Mesendoderm (in vitro differentiated cells): ENCODE measurements around the gene SAMSN1.

Experiments used
- DNase-seq: peaks from one replicate; pipeline ENCODE4 v3.0.0; 2013
- H2AK5ac ChIP-seq: 2 replicates; pipeline ENCODE4 v1.6.1; 2013; ENCODE audit warnings: low read length, inconsistent platforms
- H2BK120ac ChIP-seq: 2 replicates; pipeline ENCODE4 v1.6.1; 2013; ENCODE audit warnings: low read depth, mild to moderate bottlenecking, low read length, moderate library complexity, mixed read lengths
- H2BK15ac ChIP-seq: replicated peaks from 2 replicates; pipeline ENCODE4 v1.6.1; 2013; ENCODE audit warnings: low read depth, mild to moderate bottlenecking, moderate library complexity
- H2BK5ac ChIP-seq: 2 replicates; pipeline ENCODE4 v1.6.1; 2013; ENCODE audit warnings: low read length, inconsistent platforms
- H3K18ac ChIP-seq: 2 replicates; pipeline ENCODE4 v1.6.1; 2013; ENCODE audit warnings: mild to moderate bottlenecking, low read length, mixed read lengths
- H3K23ac ChIP-seq: one replicate; pipeline ENCODE4 v1.6.1; 2013; ENCODE audit warnings: low read length
- H3K27ac ChIP-seq: 2 replicates; pipeline ENCODE4 v1.5.1; 2013; ENCODE audit warnings: low read depth, mild to moderate bottlenecking, inconsistent platforms, low read length, moderate library complexity
- H3K27me3 ChIP-seq: 2 replicates; pipeline ENCODE4 v1.6.1; 2013; ENCODE audit warnings: low read length, control low read depth, mild to moderate bottlenecking, inconsistent platforms; ENCODE audit not compliant: insufficient read depth, poor library complexity
- H3K36me3 ChIP-seq: 2 replicates; pipeline ENCODE4 v1.6.1; 2013; ENCODE audit warnings: low read length, inconsistent platforms; ENCODE audit not compliant: control insufficient read depth, insufficient read depth
- H3K4ac ChIP-seq: one replicate; pipeline ENCODE4 v1.6.1; 2013; ENCODE audit warnings: low read depth, mild to moderate bottlenecking, low read length, moderate library complexity
- H3K4me1 ChIP-seq: 2 replicates; pipeline ENCODE4 v1.6.1; 2013; ENCODE audit warnings: low read depth, low read length, inconsistent platforms; ENCODE audit not compliant: control insufficient read depth
- H3K4me2 ChIP-seq: 2 replicates; pipeline ENCODE4 v1.6.1; 2013; ENCODE audit warnings: low read length
- H3K4me3 ChIP-seq: 2 replicates; pipeline ENCODE4 v1.5.1; 2013; ENCODE audit warnings: mild to moderate bottlenecking, low read length
- H3K56ac ChIP-seq: one replicate; pipeline ENCODE4 v1.6.1; 2013; ENCODE audit warnings: low read length
- H3K79me1 ChIP-seq: 2 replicates; pipeline ENCODE4 v1.6.1; 2013; ENCODE audit warnings: low read length, inconsistent platforms
- H3K79me2 ChIP-seq: 2 replicates; pipeline ENCODE4 v1.6.1; 2013; ENCODE audit warnings: mild to moderate bottlenecking, low read length; ENCODE audit not compliant: control insufficient read depth, insufficient read depth
- H3K9ac ChIP-seq: 2 replicates; pipeline ENCODE4 v1.6.1; 2013; ENCODE audit warnings: low read length, inconsistent platforms
- H4K5ac ChIP-seq: one replicate; pipeline ENCODE4 v1.6.1; 2013; ENCODE audit warnings: low read length
- H4K8ac ChIP-seq: one replicate; pipeline ENCODE4 v1.6.1; 2013; ENCODE audit warnings: low read depth, mild to moderate bottlenecking, control low read depth, low read length, moderate library complexity
- WGBS: extraction: QIAGEN DNeasy Blood & Tissue Kit; methylation state at CpG from one replicate; pipeline ENCODE4 v1.1.7; 2013; ENCODE audit warnings: low lambda C conversion rate, missing lambda C conversion rate; ENCODE audit not compliant: insufficient coverage; ENCODE audit errors: extremely low coverage; 5-methylcytosine and 5-hydroxymethylcytosine counted together

Gene SAMSN1

GRCh38 chr21:14542638-14543037 lies 3.5 kb downstream of the SAMSN1 start:
- H3K4me2 ChIP-seq, result no peak overlapping the region
- H3K27me3 ChIP-seq, result no peaks in the 10 kb centered on the region
- H3K4me3 ChIP-seq, result no peak overlapping the region
- no peak overlapping the region for H3K18ac ChIP-seq
- H3K79me2 ChIP-seq, result no peaks in the 10 kb centered on the region
- no peak overlapping the region for H2BK5ac ChIP-seq
- no peak overlapping the region for H3K27ac ChIP-seq
- no peaks in the 10 kb centered on the region for H3K36me3 ChIP-seq
- no peak overlapping the region for H3K4ac ChIP-seq
- no peak overlapping the region for H2BK120ac ChIP-seq
- no peak overlapping the region for H2BK15ac ChIP-seq
- H3K4me1 ChIP-seq, result no peaks in the 10 kb centered on the region
- no peak overlapping the region for H4K8ac ChIP-seq
- H4K5ac ChIP-seq, result no peak overlapping the region
- no peak overlapping the region for H3K9ac ChIP-seq
- H2AK5ac ChIP-seq, result no peak overlapping the region
- H3K23ac ChIP-seq, result no peak overlapping the region
- H3K56ac ChIP-seq, result no peak overlapping the region
- H3K79me1 ChIP-seq, result no peaks in the 10 kb centered on the region
- no peak for DNase-seq

GRCh38 chr21:14541841-14542490 lies 4.1 kb downstream of the SAMSN1 start:
- no CpG with 5 or more reads among the region's 8 CpGs for WGBS
- DNase-seq, result no peak
- H3K4ac ChIP-seq, result no peak overlapping the region
- no peaks in the 10 kb centered on the region for H3K27me3 ChIP-seq
- no peak overlapping the region for H3K9ac ChIP-seq
- no peak overlapping the region for H3K27ac ChIP-seq
- no peak overlapping the region for H3K23ac ChIP-seq
- H3K18ac ChIP-seq, result no peak overlapping the region
- H2BK15ac ChIP-seq, result no peak overlapping the region
- no peaks in the 10 kb centered on the region for H3K79me1 ChIP-seq
- H3K4me1 ChIP-seq, result no peaks in the 10 kb centered on the region
- H2AK5ac ChIP-seq, result no peak overlapping the region
- no peaks in the 10 kb centered on the region for H3K36me3 ChIP-seq
- no peak overlapping the region for H4K8ac ChIP-seq
- H2BK120ac ChIP-seq, result no peak overlapping the region
- H3K56ac ChIP-seq, result no peak overlapping the region
- no peaks in the 10 kb centered on the region for H3K79me2 ChIP-seq
- no peak overlapping the region for H4K5ac ChIP-seq
- H3K4me2 ChIP-seq, result no peak overlapping the region
- no peak overlapping the region for H3K4me3 ChIP-seq
- H2BK5ac ChIP-seq, result no peak overlapping the region

- no peaks in the 10 kb centered on the region for H3K79me2 ChIP-seq
- H2AK5ac ChIP-seq, result no peak overlapping the region
- H2BK120ac ChIP-seq, result no peak overlapping the region
- H4K8ac ChIP-seq, result no peak overlapping the region
- no peak for DNase-seq
- no peak overlapping the region for H2BK5ac ChIP-seq
- H3K23ac ChIP-seq, result no peak overlapping the region
- no peaks in the 10 kb centered on the region for H3K36me3 ChIP-seq
- no peak overlapping the region for H3K4me2 ChIP-seq
- no peaks in the 10 kb centered on the region for H3K79me1 ChIP-seq
- H2BK15ac ChIP-seq, result no peak overlapping the region
- H4K5ac ChIP-seq, result no peak overlapping the region
- no peaks in the 10 kb centered on the region for H3K4me1 ChIP-seq
- no peak overlapping the region for H3K18ac ChIP-seq
- no peak overlapping the region for H3K56ac ChIP-seq
- no peak overlapping the region for H3K27ac ChIP-seq
- no peak overlapping the region for H3K4ac ChIP-seq
- no peak overlapping the region for H3K4me3 ChIP-seq
- H3K27me3 ChIP-seq, result no peaks in the 10 kb centered on the region
- no peak overlapping the region for H3K9ac ChIP-seq
Measured at GRCh38 chr21:14538483-14538882, 7.6 kb downstream of the SAMSN1 start.

GRCh38 chr21:14536929-14537328 lies 9.2 kb downstream of the SAMSN1 start:
- Histone ChIP-seq H3K4me3 (no peak overlapping the region), H4K5ac (no peak overlapping the region), H3K79me1 (no peaks in the 10 kb centered on the region), H2BK15ac (no peak overlapping the region), H2BK5ac (no peak overlapping the region), H3K9ac (no peak overlapping the region), H3K36me3 (no peaks in the 10 kb centered on the region), H3K27ac (no peak overlapping the region), H2AK5ac (no peak overlapping the region), H3K4me2 (no peak overlapping the region), H3K56ac (no peak overlapping the region), H3K27me3 (no peaks in the 10 kb centered on the region), H3K23ac (no peak overlapping the region), H3K18ac (no peak overlapping the region), H3K4me1 (no peaks in the 10 kb centered on the region), H4K8ac (no peak overlapping the region), H2BK120ac (no peak overlapping the region), H3K79me2 (no peaks in the 10 kb centered on the region), H3K4ac (no peak overlapping the region)
- no peak for DNase-seq
- WGBS, result no CpG with 5 or more reads among the region's 5 CpGs

- no peak overlapping the region for H2BK15ac ChIP-seq
- no peak overlapping the region for H2BK120ac ChIP-seq
- no peak overlapping the region for H2AK5ac ChIP-seq
- no peak overlapping the region for H3K56ac ChIP-seq
- no peak for DNase-seq
- H3K36me3 ChIP-seq, result no peaks in the 10 kb centered on the region
- no peaks in the 10 kb centered on the region for H3K79me1 ChIP-seq
- no peak overlapping the region for H3K27ac ChIP-seq
- no peaks in the 10 kb centered on the region for H3K4me1 ChIP-seq
- H4K5ac ChIP-seq, result no peak overlapping the region
- no peak overlapping the region for H3K4me3 ChIP-seq
- no peaks in the 10 kb centered on the region for H3K27me3 ChIP-seq
- no peak overlapping the region for H4K8ac ChIP-seq
- no peak overlapping the region for H2BK5ac ChIP-seq
- H3K4ac ChIP-seq, result no peak overlapping the region
- H3K23ac ChIP-seq, result no peak overlapping the region
- no peak overlapping the region for H3K4me2 ChIP-seq
- H3K9ac ChIP-seq, result no peak overlapping the region
- H3K18ac ChIP-seq, result no peak overlapping the region
- H3K79me2 ChIP-seq, result no peaks in the 10 kb centered on the region
Measured at GRCh38 chr21:14535702-14536101, 10.4 kb downstream of the SAMSN1 start.
